ENCODE measurements around the gene TENT4B.

Gene TENT4B

GRCh38 chr16:50195756-50196155, 42.6 kb downstream of the TENT4B start:
- DNase-seq (ENCODE audit: low read depth, low spot score): no peak

- no peak for DNase-seq (ENCODE audit: low read depth, low spot score)
Measured at GRCh38 chr16:50197582-50197981, 44.5 kb downstream of the TENT4B start.

GRCh38 chr16:50198802-50199403, 45.8 kb downstream of the TENT4B start:
- no peak for DNase-seq (ENCODE audit: low read depth, low spot score)

- DNase-seq (ENCODE audit: low read depth, low spot score): no peak
Measured at GRCh38 chr16:50201787-50202186, 48.7 kb downstream of the TENT4B start.

GRCh38 chr16:50202926-50203624, 50.0 kb downstream of the TENT4B start:
- DNase-seq (ENCODE audit: low read depth, low spot score): peak; percentile 51

GRCh38 chr16:50203681-50204080, 50.6 kb downstream of the TENT4B start:
- no peak for DNase-seq (ENCODE audit: low read depth, low spot score)

- no peak for DNase-seq (ENCODE audit: low read depth, low spot score)
Measured at GRCh38 chr16:50204453-50205108, 51.5 kb downstream of the TENT4B start.

- no peak for DNase-seq (ENCODE audit: low read depth, low spot score)
Measured at GRCh38 chr16:50207652-50208051, 54.5 kb downstream of the TENT4B start.

- no peak for DNase-seq (ENCODE audit: low read depth, low spot score)
Measured at GRCh38 chr16:50208460-50208931, 55.4 kb downstream of the TENT4B start.

GRCh38 chr16:50209546-50210265, 56.6 kb downstream of the TENT4B start:
- no peak for DNase-seq (ENCODE audit: low read depth, low spot score)

- peak; percentile 54 for DNase-seq (ENCODE audit: low read depth, low spot score)
Measured at GRCh38 chr16:50210266-50211038, 57.3 kb downstream of the TENT4B start.

- DNase-seq (ENCODE audit: low read depth, low spot score): no peak
Measured at GRCh38 chr16:50213939-50214519, 60.9 kb downstream of the TENT4B start.

GRCh38 chr16:50215680-50216079, 62.6 kb downstream of the TENT4B start:
- DNase-seq (ENCODE audit: low read depth, low spot score): no peak

- no peak for DNase-seq (ENCODE audit: low read depth, low spot score)
Measured at GRCh38 chr16:50216231-50216630, 63.1 kb downstream of the TENT4B start.

- DNase-seq (ENCODE audit: low read depth, low spot score): no peak
Measured at GRCh38 chr16:50219402-50219975, 66.4 kb downstream of the TENT4B start.

- DNase-seq (ENCODE audit: low read depth, low spot score): no peak
Measured at GRCh38 chr16:50224286-50224685, 71.2 kb downstream of the TENT4B start.

- DNase-seq (ENCODE audit: low read depth, low spot score): no peak
Measured at GRCh38 chr16:50227120-50227519, 74.0 kb downstream of the TENT4B start.

- no peak for DNase-seq (ENCODE audit: low read depth, low spot score)
Measured at GRCh38 chr16:50227665-50228064, 74.6 kb downstream of the TENT4B start.

- DNase-seq (ENCODE audit: low read depth, low spot score): no peak
Measured at GRCh38 chr16:50228364-50228868, 75.3 kb downstream of the TENT4B start.

GRCh38 chr16:50229149-50229726, 76.1 kb downstream of the TENT4B start:
- DNase-seq (ENCODE audit: low read depth, low spot score): no peak

Data from brain pericyte (primary cell).